ENCODE results near the gene SCAF1. TPM values are rescaled to one million over a fixed set of nuclear protein-coding genes. Genes with fewer than 3 reads are reported as not detected.

The SCAF1 gene
- total and polyA plus RNA-seq, 2 experiments from 2014 or later: 19.7 to 53.7 TPM

GRCh38 chr19:49696115-49696514 is 54.1 kb downstream of the SCAF1 start:
- Mint-ChIP-seq H3K4me1 (peaks cover 7% of the 10 kb centered on the region), H3K27ac (no peak overlapping the region), H3K4me3 (no peak overlapping the region), H3K27me3 (ENCODE audit: insufficient read depth, low read depth, poor library complexity) (peaks cover 14% of the 10 kb centered on the region), H3K9me3 (no peaks in the 10 kb centered on the region; the same call in 2 of the 3 replicates), H3K36me3 (ENCODE audit: low read depth) (peaks cover 34% of the 10 kb centered on the region)
- Histone ChIP-seq H3F3A (replicated peaks; ENCODE audit: low read depth) (0 out of 2 replicates have a peak, but pooled peaks cover 7% of the 10 kb centered on the region), H3K4me2 (no peak overlapping the region), H3K4me1 (ENCODE audit: insufficient read depth) (peaks cover 6% of the 10 kb centered on the region; the same call in 1 of the 2 replicates), H2AFZ (no peak overlapping the region), H3K9me2 (ENCODE audit: insufficient read depth) (no peaks in the 10 kb centered on the region), H4K20me1 (replicated peaks; ENCODE audit: insufficient read depth) (peaks cover 6% of the 10 kb centered on the region; the same call in 1 of the 2 replicates), H3K79me2 (replicated peaks; ENCODE audit: insufficient read depth) (peaks cover 6% of the 10 kb centered on the region), H3K36me3 (ENCODE audit: insufficient read depth) (peaks cover 3% of the 10 kb centered on the region; the same call in 1 of the 2 replicates), H3K27me3 (ENCODE audit: insufficient read depth) (no peaks in the 10 kb centered on the region), H3K4me3 (no peak overlapping the region), H3K27ac (ENCODE audit: low read depth) (no peak overlapping the region)
- no peak for DNase-seq (ENCODE audit: low spot score)
- no peak for TF ChIP-seq POLR2AphosphoS5 (IDR thresholded peaks at IDR 0.05; ENCODE audit: low read depth)
- TF ChIP-seq NANOG (IDR thresholded peaks at IDR 0.05; ENCODE audit: borderline replicate concordance): no peak
- ATAC-seq: no peak

DNA sequence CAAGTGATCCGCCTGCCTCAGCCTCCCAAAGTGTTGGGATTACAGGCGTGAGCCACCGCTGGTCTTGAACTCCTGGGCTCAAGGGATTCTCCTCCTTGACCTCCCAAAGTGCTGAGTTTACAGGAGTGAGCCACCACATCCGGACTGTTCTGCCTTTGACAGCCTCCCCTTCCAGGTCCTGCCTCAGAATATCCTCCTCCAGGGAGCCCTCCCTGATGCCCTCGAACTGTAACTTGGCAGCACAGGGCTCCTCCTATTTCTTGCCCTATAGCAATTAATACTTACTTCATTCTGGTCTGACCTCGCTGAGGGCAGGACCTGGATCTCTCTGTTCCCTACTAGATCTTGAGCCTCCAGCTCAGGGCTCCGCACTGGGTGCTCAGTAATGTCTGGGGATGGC is 54.9 kb downstream of the SCAF1 start:
- ATAC-seq (no peak), DNase-seq (ENCODE audit: low spot score) (no peak)
- Histone ChIP-seq H3K27ac (ENCODE audit: low read depth) (no peak overlapping the region), H3K27me3 (ENCODE audit: insufficient read depth) (no peaks in the 10 kb centered on the region), H3K79me2 (replicated peaks; ENCODE audit: insufficient read depth) (peaks cover 6% of the 10 kb centered on the region), H3K4me1 (ENCODE audit: insufficient read depth) (peaks cover 6% of the 10 kb centered on the region; the same call in 1 of the 2 replicates), H4K20me1 (replicated peaks; ENCODE audit: insufficient read depth) (peaks cover 6% of the 10 kb centered on the region; the same call in 1 of the 2 replicates), H3K9me2 (ENCODE audit: insufficient read depth) (no peaks in the 10 kb centered on the region), H3K4me2 (no peak overlapping the region), H2AFZ (no peak overlapping the region), H3K36me3 (ENCODE audit: insufficient read depth) (peaks cover 3% of the 10 kb centered on the region; the same call in 1 of the 2 replicates), H3K4me3 (no peak overlapping the region), H3F3A (replicated peaks; ENCODE audit: low read depth) (0 out of 2 replicates have a peak, but pooled peaks cover 7% of the 10 kb centered on the region)
- Mint-ChIP-seq H3K4me1 (peaks cover 7% of the 10 kb centered on the region), H3K36me3 (ENCODE audit: low read depth) (peaks cover 36% of the 10 kb centered on the region), H3K4me3 (no peak overlapping the region), H3K27me3 (ENCODE audit: insufficient read depth, low read depth, poor library complexity) (peaks cover 10% of the 10 kb centered on the region), H3K9me3 (no peaks in the 10 kb centered on the region), H3K27ac (no peak overlapping the region)
- no peak for TF ChIP-seq JUNB (IDR thresholded peaks at IDR 0.05; ENCODE audit: unreplicated experiment)
- no peak for TF ChIP-seq EZH2phosphoT487 (IDR thresholded peaks at IDR 0.05; ENCODE audit: unreplicated experiment)
- TF ChIP-seq STAT1 (IDR thresholded peaks at IDR 0.05; ENCODE audit: unreplicated experiment): no peak
- TF ChIP-seq CTCF (conservative IDR thresholded peaks at IDR 0.05; ENCODE audit: low read depth in 2 of 2): no peak
- TF ChIP-seq, protein P1, sequence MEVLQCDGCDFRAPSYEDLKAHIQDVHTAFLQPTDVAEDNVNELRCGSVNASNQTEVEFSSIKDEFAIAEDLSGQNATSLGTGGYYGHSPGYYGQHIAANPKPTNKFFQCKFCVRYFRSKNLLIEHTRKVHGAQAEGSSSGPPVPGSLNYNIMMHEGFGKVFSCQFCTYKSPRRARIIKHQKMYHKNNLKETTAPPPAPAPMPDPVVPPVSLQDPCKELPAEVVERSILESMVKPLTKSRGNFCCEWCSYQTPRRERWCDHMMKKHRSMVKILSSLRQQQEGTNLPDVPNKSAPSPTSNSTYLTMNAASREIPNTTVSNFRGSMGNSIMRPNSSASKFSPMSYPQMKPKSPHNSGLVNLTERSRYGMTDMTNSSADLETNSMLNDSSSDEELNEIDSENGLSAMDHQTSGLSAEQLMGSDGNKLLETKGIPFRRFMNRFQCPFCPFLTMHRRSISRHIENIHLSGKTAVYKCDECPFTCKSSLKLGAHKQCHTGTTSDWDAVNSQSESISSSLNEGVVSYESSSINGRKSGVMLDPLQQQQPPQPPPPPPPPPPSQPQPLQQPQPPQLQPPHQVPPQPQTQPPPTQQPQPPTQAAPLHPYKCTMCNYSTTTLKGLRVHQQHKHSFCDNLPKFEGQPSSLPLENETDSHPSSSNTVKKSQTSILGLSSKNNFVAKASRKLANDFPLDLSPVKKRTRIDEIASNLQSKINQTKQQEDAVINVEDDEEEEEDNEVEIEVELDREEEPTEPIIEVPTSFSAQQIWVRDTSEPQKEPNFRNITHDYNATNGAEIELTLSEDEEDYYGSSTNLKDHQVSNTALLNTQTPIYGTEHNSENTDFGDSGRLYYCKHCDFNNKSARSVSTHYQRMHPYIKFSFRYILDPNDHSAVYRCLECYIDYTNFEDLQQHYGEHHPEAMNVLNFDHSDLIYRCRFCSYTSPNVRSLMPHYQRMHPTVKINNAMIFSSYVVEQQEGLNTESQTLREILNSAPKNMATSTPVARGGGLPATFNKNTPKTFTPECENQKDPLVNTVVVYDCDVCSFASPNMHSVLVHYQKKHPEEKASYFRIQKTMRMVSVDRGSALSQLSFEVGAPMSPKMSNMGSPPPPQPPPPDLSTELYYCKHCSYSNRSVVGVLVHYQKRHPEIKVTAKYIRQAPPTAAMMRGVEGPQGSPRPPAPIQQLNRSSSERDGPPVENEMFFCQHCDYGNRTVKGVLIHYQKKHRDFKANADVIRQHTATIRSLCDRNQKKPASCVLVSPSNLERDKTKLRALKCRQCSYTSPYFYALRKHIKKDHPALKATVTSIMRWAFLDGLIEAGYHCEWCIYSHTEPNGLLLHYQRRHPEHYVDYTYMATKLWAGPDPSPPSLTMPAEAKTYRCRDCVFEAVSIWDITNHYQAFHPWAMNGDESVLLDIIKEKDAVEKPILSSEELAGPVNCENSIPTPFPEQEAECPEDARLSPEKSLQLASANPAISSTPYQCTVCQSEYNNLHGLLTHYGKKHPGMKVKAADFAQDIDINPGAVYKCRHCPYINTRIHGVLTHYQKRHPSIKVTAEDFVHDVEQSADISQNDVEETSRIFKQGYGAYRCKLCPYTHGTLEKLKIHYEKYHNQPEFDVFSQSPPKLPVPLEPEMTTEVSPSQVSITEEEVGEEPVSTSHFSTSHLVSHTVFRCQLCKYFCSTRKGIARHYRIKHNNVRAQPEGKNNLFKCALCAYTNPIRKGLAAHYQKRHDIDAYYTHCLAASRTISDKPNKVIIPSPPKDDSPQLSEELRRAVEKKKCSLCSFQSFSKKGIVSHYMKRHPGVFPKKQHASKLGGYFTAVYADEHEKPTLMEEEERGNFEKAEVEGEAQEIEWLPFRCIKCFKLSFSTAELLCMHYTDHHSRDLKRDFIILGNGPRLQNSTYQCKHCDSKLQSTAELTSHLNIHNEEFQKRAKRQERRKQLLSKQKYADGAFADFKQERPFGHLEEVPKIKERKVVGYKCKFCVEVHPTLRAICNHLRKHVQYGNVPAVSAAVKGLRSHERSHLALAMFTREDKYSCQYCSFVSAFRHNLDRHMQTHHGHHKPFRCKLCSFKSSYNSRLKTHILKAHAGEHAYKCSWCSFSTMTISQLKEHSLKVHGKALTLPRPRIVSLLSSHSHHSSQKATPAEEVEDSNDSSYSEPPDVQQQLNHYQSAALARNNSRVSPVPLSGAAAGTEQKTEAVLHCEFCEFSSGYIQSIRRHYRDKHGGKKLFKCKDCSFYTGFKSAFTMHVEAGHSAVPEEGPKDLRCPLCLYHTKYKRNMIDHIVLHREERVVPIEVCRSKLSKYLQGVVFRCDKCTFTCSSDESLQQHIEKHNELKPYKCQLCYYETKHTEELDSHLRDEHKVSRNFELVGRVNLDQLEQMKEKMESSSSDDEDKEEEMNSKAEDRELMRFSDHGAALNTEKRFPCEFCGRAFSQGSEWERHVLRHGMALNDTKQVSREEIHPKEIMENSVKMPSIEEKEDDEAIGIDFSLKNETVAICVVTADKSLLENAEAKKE (CRISPR knock-in tag; IDR thresholded peaks at IDR 0.05): no peak
- no peak for TF ChIP-seq CREB1 (CRISPR knock-in tag; IDR thresholded peaks at IDR 0.05; ENCODE audit: low read depth)
- no peak for TF ChIP-seq POLR2AphosphoS5 (IDR thresholded peaks at IDR 0.05; ENCODE audit: low read depth)
- no peak for TF ChIP-seq ZNF331 (CRISPR knock-in tag; IDR thresholded peaks at IDR 0.05; ENCODE audit: low read depth)
- TF ChIP-seq ZNF114 (CRISPR knock-in tag; IDR thresholded peaks at IDR 0.05): no peak
- TF ChIP-seq, protein P2, sequence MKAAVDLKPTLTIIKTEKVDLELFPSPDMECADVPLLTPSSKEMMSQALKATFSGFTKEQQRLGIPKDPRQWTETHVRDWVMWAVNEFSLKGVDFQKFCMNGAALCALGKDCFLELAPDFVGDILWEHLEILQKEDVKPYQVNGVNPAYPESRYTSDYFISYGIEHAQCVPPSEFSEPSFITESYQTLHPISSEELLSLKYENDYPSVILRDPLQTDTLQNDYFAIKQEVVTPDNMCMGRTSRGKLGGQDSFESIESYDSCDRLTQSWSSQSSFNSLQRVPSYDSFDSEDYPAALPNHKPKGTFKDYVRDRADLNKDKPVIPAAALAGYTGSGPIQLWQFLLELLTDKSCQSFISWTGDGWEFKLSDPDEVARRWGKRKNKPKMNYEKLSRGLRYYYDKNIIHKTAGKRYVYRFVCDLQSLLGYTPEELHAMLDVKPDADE (IDR thresholded peaks at IDR 0.05): no peak

All from GM23338 (cell line).